SK-N-SH treated with all-trans-retinoic acid at 6 μM for 48 hours (cell line): ENCODE measurements around the gene PRDM10.

Experiments used
- ATAC-seq: fragments of 200-7000 bp; cut with Tn5 transposase; 3 replicates; pipeline ENCODE4 v1.9.1; 2020; ENCODE audit warnings: mild to moderate bottlenecking, moderate library complexity
- ARNTL ChIP-seq: fragments of 450-650 bp; formaldehyde crosslinking; IDR thresholded peaks from 2 replicates; pipeline ENCODE4 v1.5.0; 2020; ENCODE audit warnings: low read depth, mild to moderate bottlenecking, moderate library complexity, borderline replicate concordance
- BACH2 ChIP-seq: fragments of 250-450 bp; sonication (Bioruptor Pico); IDR thresholded peaks from 2 replicates; pipeline ENCODE4 v1.9.0; 2021; ENCODE audit warnings: mild to moderate bottlenecking, borderline replicate concordance
- CREB5 ChIP-seq: fragments of 250-450 bp; sonication (Bioruptor Pico); IDR thresholded peaks from 2 replicates; pipeline ENCODE4 v1.5.1; 2020; ENCODE audit warnings: low read depth, mild to moderate bottlenecking, moderate library complexity
- CSDC2 ChIP-seq: fragments of 250-450 bp; sonication (Bioruptor Pico); IDR thresholded peaks from 2 replicates; pipeline ENCODE4 v1.5.0; 2020; ENCODE audit warnings: mild to moderate bottlenecking, moderate library complexity
- CSRNP3 ChIP-seq: fragments of 250-450 bp; sonication (Bioruptor Pico); IDR thresholded peaks from 2 replicates; pipeline ENCODE4 v1.5.1; 2021; ENCODE audit warnings: mild to moderate bottlenecking, moderate library complexity
- ESRRG ChIP-seq: fragments of 250-450 bp; sonication (Bioruptor Pico); IDR thresholded peaks from 2 replicates; pipeline ENCODE4 v1.6.1; 2021; ENCODE audit warnings: mild to moderate bottlenecking
- GLIS3 ChIP-seq: fragments of 250-450 bp; sonication (Bioruptor Pico); IDR thresholded peaks from 2 replicates; pipeline ENCODE4 v1.5.0; 2020; ENCODE audit warnings: mild to moderate bottlenecking, moderate library complexity
- PATZ1 ChIP-seq: fragments of 250-450 bp; sonication (Bioruptor Pico); IDR thresholded peaks from 2 replicates; pipeline ENCODE4 v1.8.0; 2020; ENCODE audit warnings: mild to moderate bottlenecking, moderate library complexity, borderline replicate concordance
- POU6F1 ChIP-seq: fragments of 250-450 bp; sonication (Bioruptor Pico); IDR thresholded peaks from 2 replicates; pipeline ENCODE4 v1.8.0; 2021; ENCODE audit warnings: low read depth, mild to moderate bottlenecking, moderate library complexity, borderline replicate concordance
- PPARA ChIP-seq: fragments of 250-450 bp; sonication (Bioruptor Pico); IDR thresholded peaks from 2 replicates; pipeline ENCODE4 v1.5.0; 2020; ENCODE audit warnings: mild to moderate bottlenecking, borderline replicate concordance
- SNAI2 ChIP-seq: fragments of 250-450 bp; sonication (Bioruptor Pico); IDR thresholded peaks from 2 replicates; pipeline ENCODE4 v1.5.0; 2020; ENCODE audit warnings: mild to moderate bottlenecking, moderate library complexity
- TCF4 ChIP-seq: fragments of 250-450 bp; sonication (Bioruptor Pico); IDR thresholded peaks from 2 replicates; pipeline ENCODE4 v1.8.0; 2021; ENCODE audit warnings: mild to moderate bottlenecking, moderate library complexity, borderline replicate concordance
- TOX ChIP-seq: fragments of 250-450 bp; sonication (Bioruptor Pico); IDR thresholded peaks from 2 replicates; pipeline ENCODE4 v1.8.0; 2021; ENCODE audit warnings: mild to moderate bottlenecking, moderate library complexity, borderline replicate concordance
- TSHZ2 ChIP-seq: fragments of 250-450 bp; sonication (Bioruptor Pico); IDR thresholded peaks from 2 replicates; pipeline ENCODE4 v1.5.0; 2020; ENCODE audit warnings: mild to moderate bottlenecking, moderate library complexity
- ZC3H10 ChIP-seq: fragments of 250-450 bp; sonication (Bioruptor Pico); IDR thresholded peaks from 2 replicates; pipeline ENCODE4 v1.5.1; 2021; ENCODE audit warnings: mild to moderate bottlenecking, moderate library complexity
- ZFP3 ChIP-seq: fragments of 250-450 bp; sonication (Bioruptor Pico); IDR thresholded peaks from 2 replicates; pipeline ENCODE4 v1.5.0; 2020; ENCODE audit warnings: mild to moderate bottlenecking, moderate library complexity
- ZFP30 ChIP-seq: fragments of 450-650 bp; formaldehyde crosslinking; IDR thresholded peaks from 2 replicates; pipeline ENCODE4 v1.5.0; 2022; ENCODE audit warnings: mild to moderate bottlenecking, moderate library complexity
- ZNF565 ChIP-seq: fragments of 450-650 bp; formaldehyde crosslinking; conservative IDR thresholded peaks from 2 replicates; pipeline ENCODE4 v1.5.0; 2020; ENCODE audit warnings: low read depth, mild to moderate bottlenecking, moderate library complexity
- ZNF70 ChIP-seq: fragments of 450-650 bp; formaldehyde crosslinking; IDR thresholded peaks from 2 replicates; pipeline ENCODE4 v1.5.0; 2020; ENCODE audit warnings: mild to moderate bottlenecking, moderate library complexity
- ZNF8 ChIP-seq: fragments of 450-650 bp; formaldehyde crosslinking; IDR thresholded peaks from 2 replicates; pipeline ENCODE4 v1.5.0; 2020; ENCODE audit warnings: mild to moderate bottlenecking, moderate library complexity

PRDM10 gene

GRCh38 chr11:130050257-130050656 lies 47.6 kb upstream of the PRDM10 start (continued):
- TF ChIP-seq ZNF8 (CRISPR knock-in tag): no peak
- no peak for TF ChIP-seq CSRNP3
- no peak for TF ChIP-seq ZC3H10 (CRISPR knock-in tag)
- no peak for TF ChIP-seq ZFP30
- TF ChIP-seq BACH2 (CRISPR knock-in tag): no peak
- TF ChIP-seq PPARA (CRISPR knock-in tag): no peak
- no peak for TF ChIP-seq TOX
- TF ChIP-seq CSDC2: no peak
- no peak for TF ChIP-seq TCF4
- no peak for TF ChIP-seq SNAI2 (CRISPR knock-in tag)

GRCh38 chr11:130049328-130049771 lies 46.7 kb upstream of the PRDM10 start:
- TF ChIP-seq ZNF70 (CRISPR knock-in tag): no peak
- no peak for TF ChIP-seq TOX
- no peak for ATAC-seq

GRCh38 chr11:130047141-130047540 lies 44.5 kb upstream of the PRDM10 start:
- TF ChIP-seq ZFP3 (CRISPR knock-in tag) (no peak), PPARA (CRISPR knock-in tag) (no peak), ZNF8 (CRISPR knock-in tag) (no peak), TCF4 (no peak), ZNF70 (CRISPR knock-in tag) (no peak), CSRNP3 (no peak), ZC3H10 (CRISPR knock-in tag) (no peak), GLIS3 (no peak), TSHZ2 (no peak), ZNF565 (no peak), CSDC2 (no peak), POU6F1 (CRISPR knock-in tag) (no peak), PATZ1 (no peak), BACH2 (CRISPR knock-in tag) (no peak), ARNTL (CRISPR knock-in tag) (no peak), ZFP30 (no peak), TOX (no peak), CREB5 (CRISPR knock-in tag) (no peak), ESRRG (CRISPR knock-in tag) (no peak), SNAI2 (CRISPR knock-in tag) (no peak)
- no peak for ATAC-seq
